HepG2 (cell line): ENCODE results near the gene ADRA2B.

Experiments used
- CTCF ChIP-seq: sonication (generic); formaldehyde crosslinking; IDR thresholded peaks from 2 replicates; pipeline ENCODE4 v1.5.0; 2020; ENCODE audit warnings: mild to moderate bottlenecking, missing genetic modification reagents, moderate library complexity
- POLR2A ChIP-seq, 2 experiments: IDR thresholded peaks; 2 replicates each; pipeline ENCODE4 v1.6.1; 2011; ENCODE audit warnings: low read depth in 2 of 2, low read length in 2 of 2, mild to moderate bottlenecking in 1 of 2, moderate library complexity in 1 of 2; ENCODE audit not compliant: insufficient read depth in 1 of 2
- SAP130 ChIP-seq: IDR thresholded peaks from 2 replicates; pipeline ENCODE4 v1.6.1; 2016; ENCODE audit warnings: low read depth
- SRSF9 ChIP-seq: fragments of 200-400 bp; formaldehyde crosslinking; IDR thresholded peaks from 2 replicates; pipeline ENCODE4 v1.6.1; 2018; ENCODE audit warnings: borderline replicate concordance, mild to moderate bottlenecking, low read depth, low read length; ENCODE audit not compliant: insufficient read depth, poor library complexity, severe bottlenecking
- ZBTB26 ChIP-seq: IDR thresholded peaks from 2 replicates; pipeline ENCODE4 v1.6.1; 2016; ENCODE audit warnings: missing compliant biosample characterization, missing genetic modification reagents, borderline replicate concordance
- ZKSCAN5 ChIP-seq: sonication (generic); formaldehyde crosslinking; IDR thresholded peaks from 2 replicates; pipeline ENCODE4 v1.5.1; 2020; ENCODE audit warnings: mild to moderate bottlenecking, missing genetic modification reagents

- no peak for TF ChIP-seq CTCF (CRISPR knock-in tag)
- TF ChIP-seq SAP130 = no peak
- TF ChIP-seq ZKSCAN5 = no peak
- TF ChIP-seq SRSF9 = no peak
- TF ChIP-seq POLR2A (IDR thresholded peaks at IDR 0.05; ENCODE audit: insufficient read depth in 1 of 2, low read depth in 2 of 2, low read length in 2 of 2) = no peak
- TF ChIP-seq ZBTB26 = no peak
These were observed 40.7 kb upstream of the ADRA2B start for GRCh38 chr2:96156926-96157648.
